Measurements from ENCODE around the gene CACNA1S. TPM values are rescaled to one million over a fixed set of nuclear protein-coding genes. Genes with fewer than 3 reads are reported as not detected.

CACNA1S gene
- total RNA-seq, 1 experiment from 2014 or later = 0.02 TPM

DNA sequence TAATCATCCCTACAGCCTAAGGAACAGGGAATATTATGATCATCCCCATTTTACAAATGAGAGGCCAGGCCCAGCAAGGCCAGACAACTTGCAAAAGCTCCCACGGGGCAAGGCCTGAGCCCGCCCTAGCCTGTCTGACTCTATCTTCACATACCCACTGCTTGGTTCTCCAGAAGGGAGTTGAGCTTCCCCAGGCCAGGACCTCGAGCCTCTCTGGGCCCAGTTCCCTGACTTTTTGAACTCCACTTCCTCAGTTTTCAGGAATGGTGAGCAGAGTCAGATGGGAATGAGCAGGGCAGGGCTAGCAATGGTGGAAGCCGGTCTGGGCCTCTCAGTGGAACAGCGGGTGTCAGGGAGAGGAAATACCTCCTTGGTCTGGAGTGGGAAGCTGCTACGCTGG lies 39.3 kb downstream of the CACNA1S start:
- H3K36me3 Mint-ChIP-seq = no peaks in the 10 kb centered on the region
- no peak overlapping the region for H3K27ac Mint-ChIP-seq
- TF ChIP-seq ELF4 (CRISPR knock-in tag; IDR thresholded peaks at IDR 0.05; ENCODE audit: low read depth) (no peak), ZNF671 (CRISPR knock-in tag; IDR thresholded peaks at IDR 0.05) (no peak), HMGA2 (CRISPR knock-in tag; IDR thresholded peaks at IDR 0.05) (no peak), FOXJ3 (CRISPR knock-in tag; IDR thresholded peaks at IDR 0.05; ENCODE audit: borderline replicate concordance) (no peak), SMAD3 (CRISPR knock-in tag; IDR thresholded peaks at IDR 0.05; ENCODE audit: borderline replicate concordance) (no peak), PRRX2 (CRISPR knock-in tag; IDR thresholded peaks at IDR 0.05) (no peak), ZNF232 (CRISPR knock-in tag; IDR thresholded peaks at IDR 0.05) (no peak)
- TF ChIP-seq, protein P1, sequence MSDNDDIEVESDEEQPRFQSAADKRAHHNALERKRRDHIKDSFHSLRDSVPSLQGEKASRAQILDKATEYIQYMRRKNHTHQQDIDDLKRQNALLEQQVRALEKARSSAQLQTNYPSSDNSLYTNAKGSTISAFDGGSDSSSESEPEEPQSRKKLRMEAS (CRISPR knock-in tag; IDR thresholded peaks at IDR 0.05) = no peak
- TF ChIP-seq, protein P2, sequence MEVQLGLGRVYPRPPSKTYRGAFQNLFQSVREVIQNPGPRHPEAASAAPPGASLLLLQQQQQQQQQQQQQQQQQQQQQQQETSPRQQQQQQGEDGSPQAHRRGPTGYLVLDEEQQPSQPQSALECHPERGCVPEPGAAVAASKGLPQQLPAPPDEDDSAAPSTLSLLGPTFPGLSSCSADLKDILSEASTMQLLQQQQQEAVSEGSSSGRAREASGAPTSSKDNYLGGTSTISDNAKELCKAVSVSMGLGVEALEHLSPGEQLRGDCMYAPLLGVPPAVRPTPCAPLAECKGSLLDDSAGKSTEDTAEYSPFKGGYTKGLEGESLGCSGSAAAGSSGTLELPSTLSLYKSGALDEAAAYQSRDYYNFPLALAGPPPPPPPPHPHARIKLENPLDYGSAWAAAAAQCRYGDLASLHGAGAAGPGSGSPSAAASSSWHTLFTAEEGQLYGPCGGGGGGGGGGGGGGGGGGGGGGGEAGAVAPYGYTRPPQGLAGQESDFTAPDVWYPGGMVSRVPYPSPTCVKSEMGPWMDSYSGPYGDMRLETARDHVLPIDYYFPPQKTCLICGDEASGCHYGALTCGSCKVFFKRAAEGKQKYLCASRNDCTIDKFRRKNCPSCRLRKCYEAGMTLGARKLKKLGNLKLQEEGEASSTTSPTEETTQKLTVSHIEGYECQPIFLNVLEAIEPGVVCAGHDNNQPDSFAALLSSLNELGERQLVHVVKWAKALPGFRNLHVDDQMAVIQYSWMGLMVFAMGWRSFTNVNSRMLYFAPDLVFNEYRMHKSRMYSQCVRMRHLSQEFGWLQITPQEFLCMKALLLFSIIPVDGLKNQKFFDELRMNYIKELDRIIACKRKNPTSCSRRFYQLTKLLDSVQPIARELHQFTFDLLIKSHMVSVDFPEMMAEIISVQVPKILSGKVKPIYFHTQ (CRISPR knock-in tag; IDR thresholded peaks at IDR 0.05) = no peak
- TF ChIP-seq, protein P3, sequence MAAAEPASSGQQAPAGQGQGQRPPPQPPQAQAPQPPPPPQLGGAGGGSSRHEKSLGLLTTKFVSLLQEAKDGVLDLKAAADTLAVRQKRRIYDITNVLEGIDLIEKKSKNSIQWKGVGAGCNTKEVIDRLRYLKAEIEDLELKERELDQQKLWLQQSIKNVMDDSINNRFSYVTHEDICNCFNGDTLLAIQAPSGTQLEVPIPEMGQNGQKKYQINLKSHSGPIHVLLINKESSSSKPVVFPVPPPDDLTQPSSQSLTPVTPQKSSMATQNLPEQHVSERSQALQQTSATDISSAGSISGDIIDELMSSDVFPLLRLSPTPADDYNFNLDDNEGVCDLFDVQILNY (CRISPR knock-in tag; IDR thresholded peaks at IDR 0.05) = no peak
- no peaks in the 10 kb centered on the region for H3K27me3 Mint-ChIP-seq (ENCODE audit: low read depth)
- no peak overlapping the region for H3K4me3 Mint-ChIP-seq
- H3K4me1 Mint-ChIP-seq = peaks cover 10% of the 10 kb centered on the region
- CTCF ChIA-PET = interaction anchor here (0.6 to 1.4 kb wide), 2 partner anchors 46 to 363 kb away, joined by 3 to 6 read pairs; no protein-coding TSS in a partner anchor
- ATAC-seq (no peak), DNase-seq (ENCODE audit: low spot score) (no peak)
- POLR2A ChIA-PET = no interaction called here
- no peaks in the 10 kb centered on the region for H3K9me3 Mint-ChIP-seq

DNA sequence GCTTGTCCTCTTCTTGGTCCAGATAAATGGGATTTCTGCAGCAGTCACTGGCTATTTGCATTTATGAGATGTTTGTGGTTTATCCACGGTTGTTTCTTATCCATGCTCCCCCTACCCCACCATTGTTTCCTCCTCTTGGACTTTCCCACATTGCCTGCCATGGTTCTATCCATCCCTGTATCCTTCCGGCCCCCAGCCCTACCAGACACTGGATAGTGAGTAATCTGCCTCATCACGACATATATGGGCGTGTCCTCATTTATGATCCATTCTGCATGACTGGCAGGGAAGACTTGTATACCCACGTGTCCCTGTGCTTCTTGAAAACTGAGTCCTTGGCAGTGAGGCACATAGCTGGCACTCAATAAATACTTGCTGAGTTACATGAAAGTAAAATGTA lies 40.1 kb downstream of the CACNA1S start:
- no peak overlapping the region for H3K4me3 Mint-ChIP-seq
- no peak for TF ChIP-seq ETV6 (CRISPR knock-in tag; IDR thresholded peaks at IDR 0.05)
- TF ChIP-seq, protein P4, sequence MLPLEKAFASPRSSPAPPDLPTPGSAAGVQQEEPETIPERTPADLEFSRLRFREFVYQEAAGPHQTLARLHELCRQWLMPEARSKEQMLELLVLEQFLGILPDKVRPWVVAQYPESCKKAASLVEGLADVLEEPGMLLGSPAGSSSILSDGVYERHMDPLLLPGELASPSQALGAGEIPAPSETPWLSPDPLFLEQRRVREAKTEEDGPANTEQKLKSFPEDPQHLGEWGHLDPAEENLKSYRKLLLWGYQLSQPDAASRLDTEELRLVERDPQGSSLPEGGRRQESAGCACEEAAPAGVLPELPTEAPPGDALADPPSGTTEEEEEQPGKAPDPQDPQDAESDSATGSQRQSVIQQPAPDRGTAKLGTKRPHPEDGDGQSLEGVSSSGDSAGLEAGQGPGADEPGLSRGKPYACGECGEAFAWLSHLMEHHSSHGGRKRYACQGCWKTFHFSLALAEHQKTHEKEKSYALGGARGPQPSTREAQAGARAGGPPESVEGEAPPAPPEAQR (CRISPR knock-in tag; IDR thresholded peaks at IDR 0.05) = no peak
- TF ChIP-seq, protein P5, sequence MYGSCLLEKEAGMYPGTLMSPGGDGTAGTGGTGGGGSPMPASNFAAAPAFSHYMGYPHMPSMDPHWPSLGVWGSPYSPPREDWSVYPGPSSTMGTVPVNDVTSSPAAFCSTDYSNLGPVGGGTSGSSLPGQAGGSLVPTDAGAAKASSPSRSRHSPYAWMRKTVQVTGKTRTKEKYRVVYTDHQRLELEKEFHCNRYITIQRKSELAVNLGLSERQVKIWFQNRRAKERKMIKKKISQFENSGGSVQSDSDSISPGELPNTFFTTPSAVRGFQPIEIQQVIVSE (CRISPR knock-in tag; IDR thresholded peaks at IDR 0.05; ENCODE audit: borderline replicate concordance) = no peak
- TF ChIP-seq, protein P6, sequence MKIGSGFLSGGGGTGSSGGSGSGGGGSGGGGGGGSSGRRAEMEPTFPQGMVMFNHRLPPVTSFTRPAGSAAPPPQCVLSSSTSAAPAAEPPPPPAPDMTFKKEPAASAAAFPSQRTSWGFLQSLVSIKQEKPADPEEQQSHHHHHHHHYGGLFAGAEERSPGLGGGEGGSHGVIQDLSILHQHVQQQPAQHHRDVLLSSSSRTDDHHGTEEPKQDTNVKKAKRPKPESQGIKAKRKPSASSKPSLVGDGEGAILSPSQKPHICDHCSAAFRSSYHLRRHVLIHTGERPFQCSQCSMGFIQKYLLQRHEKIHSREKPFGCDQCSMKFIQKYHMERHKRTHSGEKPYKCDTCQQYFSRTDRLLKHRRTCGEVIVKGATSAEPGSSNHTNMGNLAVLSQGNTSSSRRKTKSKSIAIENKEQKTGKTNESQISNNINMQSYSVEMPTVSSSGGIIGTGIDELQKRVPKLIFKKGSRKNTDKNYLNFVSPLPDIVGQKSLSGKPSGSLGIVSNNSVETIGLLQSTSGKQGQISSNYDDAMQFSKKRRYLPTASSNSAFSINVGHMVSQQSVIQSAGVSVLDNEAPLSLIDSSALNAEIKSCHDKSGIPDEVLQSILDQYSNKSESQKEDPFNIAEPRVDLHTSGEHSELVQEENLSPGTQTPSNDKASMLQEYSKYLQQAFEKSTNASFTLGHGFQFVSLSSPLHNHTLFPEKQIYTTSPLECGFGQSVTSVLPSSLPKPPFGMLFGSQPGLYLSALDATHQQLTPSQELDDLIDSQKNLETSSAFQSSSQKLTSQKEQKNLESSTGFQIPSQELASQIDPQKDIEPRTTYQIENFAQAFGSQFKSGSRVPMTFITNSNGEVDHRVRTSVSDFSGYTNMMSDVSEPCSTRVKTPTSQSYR (CRISPR knock-in tag; IDR thresholded peaks at IDR 0.05) = no peak
- TF ChIP-seq ELF4 (CRISPR knock-in tag; IDR thresholded peaks at IDR 0.05; ENCODE audit: low read depth) = no peak
- TF ChIP-seq JUN (CRISPR knock-in tag; IDR thresholded peaks at IDR 0.05) = no peak
- no peak for TF ChIP-seq ZNF232 (CRISPR knock-in tag; IDR thresholded peaks at IDR 0.05)
- TF ChIP-seq, protein P7, sequence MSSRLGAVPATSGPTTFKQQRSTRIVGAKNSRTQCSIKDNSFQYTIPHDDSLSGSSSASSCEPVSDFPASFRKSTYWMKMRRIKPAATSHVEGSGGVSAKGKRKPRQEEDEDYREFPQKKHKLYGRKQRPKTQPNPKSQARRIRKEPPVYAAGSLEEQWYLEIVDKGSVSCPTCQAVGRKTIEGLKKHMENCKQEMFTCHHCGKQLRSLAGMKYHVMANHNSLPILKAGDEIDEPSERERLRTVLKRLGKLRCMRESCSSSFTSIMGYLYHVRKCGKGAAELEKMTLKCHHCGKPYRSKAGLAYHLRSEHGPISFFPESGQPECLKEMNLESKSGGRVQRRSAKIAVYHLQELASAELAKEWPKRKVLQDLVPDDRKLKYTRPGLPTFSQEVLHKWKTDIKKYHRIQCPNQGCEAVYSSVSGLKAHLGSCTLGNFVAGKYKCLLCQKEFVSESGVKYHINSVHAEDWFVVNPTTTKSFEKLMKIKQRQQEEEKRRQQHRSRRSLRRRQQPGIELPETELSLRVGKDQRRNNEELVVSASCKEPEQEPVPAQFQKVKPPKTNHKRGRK (CRISPR knock-in tag; IDR thresholded peaks at IDR 0.05; ENCODE audit: borderline replicate concordance) = no peak
- no peak for TF ChIP-seq GRHL2 (CRISPR knock-in tag; IDR thresholded peaks at IDR 0.05; ENCODE audit: insufficient replicate concordance, severe bottlenecking)
- no peak for TF ChIP-seq ZNF121 (CRISPR knock-in tag; IDR thresholded peaks at IDR 0.05)
- TF ChIP-seq, protein P3 (CRISPR knock-in tag; IDR thresholded peaks at IDR 0.05) = no peak
- CTCF ChIA-PET = interaction anchor here (1.4 to 2.3 kb wide), 2 partner anchors 8 to 47 kb away, joined by 6 to 8 read pairs; no protein-coding TSS in a partner anchor
- POLR2A ChIA-PET = no interaction called here
- H3K4me1 Mint-ChIP-seq = peaks cover 10% of the 10 kb centered on the region
- H3K27me3 Mint-ChIP-seq (ENCODE audit: low read depth) = no peaks in the 10 kb centered on the region
- no peak for ATAC-seq
- no peaks in the 10 kb centered on the region for H3K36me3 Mint-ChIP-seq
- no peaks in the 10 kb centered on the region for H3K9me3 Mint-ChIP-seq
- no peak overlapping the region for H3K27ac Mint-ChIP-seq
- no peak for DNase-seq (ENCODE audit: low spot score)

All from WTC11 (cell line).